GM23248 (cell line): Measurements from ENCODE around the gene R3HDML. TPM values are rescaled to one million over a fixed set of nuclear protein-coding genes. Genes with fewer than 3 reads are reported as not detected.

Experiments used
- DNase-seq: peaks from one replicate; pipeline ENCODE4 v3.0.0-alpha.2; 2015
- H2AFZ ChIP-seq: fragments of 200-600 bp; sonication (generic); 2 replicates; pipeline ENCODE4 v1.6.1; 2016; ENCODE audit warnings: antibody characterized with exemption
- H3F3A ChIP-seq: fragments of 200-600 bp; sonication (generic); 2 replicates; pipeline ENCODE4 v1.6.1; 2016; ENCODE audit warnings: mild to moderate bottlenecking, antibody characterized with exemption, mixed run types; ENCODE audit not compliant: insufficient read depth
- H3K27ac ChIP-seq: fragments of 200-600 bp; sonication (generic); 2 replicates; pipeline ENCODE4 v1.5.1; 2016; ENCODE audit warnings: mild to moderate bottlenecking
- H3K27me3 ChIP-seq: fragments of 200-600 bp; sonication (generic); replicated peaks from 2 replicates; pipeline ENCODE4 v1.6.1; 2016; ENCODE audit warnings: mild to moderate bottlenecking; ENCODE audit not compliant: insufficient read depth
- H3K36me3 ChIP-seq: fragments of 200-600 bp; sonication (generic); 2 replicates; pipeline ENCODE4 v1.6.1; 2016; ENCODE audit warnings: low read depth, mild to moderate bottlenecking
- H3K4me1 ChIP-seq: fragments of 200-600 bp; sonication (generic); 2 replicates; pipeline ENCODE4 v1.6.1; 2016; ENCODE audit warnings: mild to moderate bottlenecking; ENCODE audit not compliant: insufficient read depth
- H3K4me2 ChIP-seq: fragments of 200-600 bp; sonication (generic); one replicate; pipeline ENCODE4 v1.6.1; 2016; ENCODE audit warnings: mild to moderate bottlenecking; ENCODE audit not compliant: unreplicated experiment
- H3K4me3 ChIP-seq: fragments of 200-600 bp; sonication (generic); 2 replicates; pipeline ENCODE4 v1.5.1; 2016; ENCODE audit warnings: mild to moderate bottlenecking
- H3K79me2 ChIP-seq: fragments of 200-600 bp; sonication (generic); 2 replicates; pipeline ENCODE4 v1.6.1; 2016; ENCODE audit warnings: mild to moderate bottlenecking; ENCODE audit not compliant: insufficient read depth
- H3K9ac ChIP-seq: fragments of 200-600 bp; sonication (generic); 2 replicates; pipeline ENCODE4 v1.6.1; 2016; ENCODE audit warnings: mild to moderate bottlenecking
- H3K9me2 ChIP-seq: fragments of 200-600 bp; sonication (generic); 2 replicates; pipeline ENCODE4 v1.6.1; 2016; ENCODE audit warnings: mixed run types, mild to moderate bottlenecking, moderate library complexity; ENCODE audit not compliant: insufficient read depth
- H3K9me3 ChIP-seq: fragments of 200-600 bp; sonication (generic); one replicate; pipeline ENCODE4 v1.6.1; 2017; ENCODE audit warnings: low read depth
- H4K20me1 ChIP-seq: fragments of 200-600 bp; sonication (generic); 2 replicates; pipeline ENCODE4 v1.6.0; 2016; ENCODE audit not compliant: insufficient read depth
- EZH2 ChIP-seq: fragments of 200-600 bp; sonication (generic); IDR thresholded peaks from 2 replicates; pipeline ENCODE4 v1.6.1; 2018; ENCODE audit warnings: antibody characterized with exemption, mild to moderate bottlenecking; ENCODE audit not compliant: insufficient read depth, poor library complexity, severe bottlenecking
- EZH2phosphoT487 ChIP-seq: fragments of 200-600 bp; sonication (generic); IDR thresholded peaks from 2 replicates; pipeline ENCODE4 v1.6.1; 2018; ENCODE audit warnings: antibody characterized with exemption, moderate library complexity, mild to moderate bottlenecking, low read depth; ENCODE audit not compliant: insufficient read depth
- WGBS, 2 experiments: methylation state at CpG; one replicate each; pipeline ENCODE4 v1.1.6; 2015 to 2017; ENCODE audit warnings: low lambda C conversion rate in 2 of 2, low coverage in 1 of 2; ENCODE audit errors: missing lambda C conversion rate in 2 of 2; 5-methylcytosine and 5-hydroxymethylcytosine counted together
- in situ Hi-C: fragments of 300-500 bp; cut with MboI; formaldehyde crosslinking; loops from 2 replicates; pipeline ENCODE4 v1.15.0; 2020
- polyA plus RNA-seq: library from polyadenylated mRNA; unstranded; fragments of >200 nt; fragmentation: Nextera tagmentation; extraction: Ambion mirVana; gene quantifications from 2 replicates; pipeline ENCODE4 v1.2.1, GENCODE V29; 2016
- total RNA-seq: library from RNA; depleted of rRNA; stranded (reverse); fragments of >200 nt; shearing (Covaris generic); gene quantifications from 2 replicates; pipeline ENCODE4 v1.2.3, GENCODE V29; 2014

Gene R3HDML
- total and polyA plus RNA-seq, 2 experiments from 2014 or later: not detected

GRCh38 chr20:44350567-44350966 is 13.7 kb downstream of the R3HDML start:
- Histone ChIP-seq H3K9me2 (no peaks in the 10 kb centered on the region), H3K4me1 (no peaks in the 10 kb centered on the region), H3K4me3 (no peak overlapping the region), H2AFZ (no peak overlapping the region), H3K9ac (no peak overlapping the region), H3K79me2 (no peaks in the 10 kb centered on the region), H3K27me3 (no peaks in the 10 kb centered on the region; the same call in 1 of the 2 replicates), H3K36me3 (no peaks in the 10 kb centered on the region), H3F3A (no peaks in the 10 kb centered on the region), H3K9me3 (no peaks in the 10 kb centered on the region), H3K27ac (no peak overlapping the region), H3K4me2 (no peak overlapping the region), H4K20me1 (no peaks in the 10 kb centered on the region)
- in situ Hi-C loops: no loop called here
- no peak for TF ChIP-seq EZH2phosphoT487
- no peak for TF ChIP-seq EZH2
- no peak for DNase-seq
- WGBS, 2 experiments: 45 to 48% methylated on average over 6 of the region's 6 CpGs

DNA sequence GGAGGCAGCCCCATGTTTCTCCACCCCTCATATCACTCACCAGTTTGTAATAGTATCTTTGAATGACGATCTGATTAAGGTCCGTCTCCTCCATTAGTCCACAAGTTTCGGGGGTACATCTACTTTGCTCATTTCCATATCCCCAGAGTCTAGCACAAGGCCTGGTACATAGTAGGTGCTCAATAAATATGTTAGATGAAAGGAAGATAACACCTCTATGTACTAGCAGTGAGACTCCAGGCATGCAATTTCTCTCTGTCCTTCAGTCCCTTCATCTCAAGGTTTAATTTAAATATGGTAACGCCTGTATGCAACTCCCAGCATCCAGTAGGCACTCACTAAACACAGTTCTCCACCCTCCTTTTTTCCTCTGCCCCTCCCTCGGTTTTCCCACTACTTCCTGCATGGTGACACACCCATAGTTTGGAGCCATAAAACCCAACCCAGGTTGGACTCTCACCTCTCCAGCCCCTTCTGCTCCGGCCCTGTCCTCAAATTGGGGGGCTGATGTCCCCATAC is 18.2 kb downstream of the R3HDML start:
- Histone ChIP-seq H2AFZ (no peak overlapping the region), H3K36me3 (no peaks in the 10 kb centered on the region), H3K9ac (no peak overlapping the region), H3K27ac (no peak overlapping the region), H3K79me2 (no peaks in the 10 kb centered on the region), H3K4me2 (no peak overlapping the region), H3F3A (no peaks in the 10 kb centered on the region), H3K4me3 (no peak overlapping the region), H3K4me1 (no peaks in the 10 kb centered on the region), H3K9me3 (no peaks in the 10 kb centered on the region), H4K20me1 (no peaks in the 10 kb centered on the region), H3K27me3 (peaks cover 12% of the 10 kb centered on the region), H3K9me2 (no peaks in the 10 kb centered on the region)
- TF ChIP-seq EZH2 (no peak), EZH2phosphoT487 (no peak)
- in situ Hi-C loops: no loop called here
- WGBS, 2 experiments: 65 to 69% methylated on average over 6 of the region's 6 CpGs
- DNase-seq: no peak

DNA sequence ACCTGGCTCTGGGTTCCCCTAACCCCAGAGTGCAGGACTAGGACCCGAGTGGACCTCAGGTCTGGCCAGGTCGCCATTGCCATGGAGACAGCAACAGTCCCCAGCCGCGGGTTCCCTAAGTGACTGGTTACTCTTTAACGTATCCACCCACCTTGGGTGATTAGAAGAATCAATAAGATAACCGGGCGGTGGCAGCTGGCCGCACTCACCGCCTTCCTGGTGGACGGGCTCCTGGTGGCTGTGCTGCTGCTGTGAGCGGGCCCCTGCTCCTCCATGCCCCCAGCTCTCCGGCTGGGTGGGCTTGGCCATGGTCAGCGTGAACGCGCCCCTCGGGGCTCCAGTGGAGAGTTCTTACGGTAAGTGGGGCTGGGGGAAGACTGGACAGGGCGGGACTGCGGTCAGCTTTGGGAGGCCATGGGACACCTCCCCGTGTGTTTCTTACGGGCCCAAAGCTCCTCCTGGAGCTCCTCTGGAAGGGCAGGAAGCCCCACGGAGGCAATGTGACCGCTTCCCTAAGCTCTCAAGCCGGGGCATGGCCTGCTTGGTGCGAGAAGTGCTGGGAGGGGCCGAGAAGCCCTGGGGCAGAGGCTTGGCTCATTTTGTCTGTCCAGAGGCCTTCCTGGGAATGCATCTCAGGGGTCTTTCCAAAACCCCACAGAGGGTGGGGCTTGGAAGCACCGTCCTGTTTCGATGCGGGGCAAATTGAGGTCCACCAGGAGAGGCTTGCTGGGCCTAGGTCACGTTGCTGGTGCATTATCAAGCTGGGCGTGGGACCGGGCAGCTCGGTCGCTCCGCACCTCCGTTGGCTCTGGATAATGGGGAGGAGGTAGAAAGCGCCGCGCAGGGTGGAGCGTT is 18.9 kb downstream of the R3HDML start, which contains the start of gene HNF4A:
Gene HNF4A (plus strand): TSS at position 202 of the 855 bp plus-strand sequence. CDS start 106 bp downstream, at position 308.
- Histone ChIP-seq H3K9ac (no peak within 1 kb of the TSS), H3K4me3 (no peak within 1 kb of the TSS), H3F3A (no peaks in the 10 kb centered on the region), H3K9me2 (no peaks in the 10 kb centered on the region), H3K9me3 (no peaks in the 10 kb centered on the region), H3K27me3 (peaks cover 14% of the 10 kb centered on the region), H4K20me1 (no peaks in the 10 kb centered on the region), H3K4me1 (no peaks in the 10 kb centered on the region), H2AFZ (no peak within 1 kb of the TSS), H3K27ac (no peak within 1 kb of the TSS), H3K79me2 (no peaks in the 10 kb centered on the region), H3K36me3 (no peaks in the 10 kb centered on the region), H3K4me2 (no peak within 1 kb of the TSS)
- 75 to 76% methylated on average over 39 to 40 of the region's 40 CpGs for WGBS, 2 experiments
- in situ Hi-C loops: no loop called here
- no peak for DNase-seq
- TF ChIP-seq EZH2phosphoT487 (no peak), EZH2 (no peak)

GRCh38 chr20:44356353-44356723 is 19.5 kb downstream of the R3HDML start:
- H3F3A ChIP-seq: no peaks in the 10 kb centered on the region
- DNase-seq: no peak
- no peak overlapping the region for H2AFZ ChIP-seq
- no peaks in the 10 kb centered on the region for H4K20me1 ChIP-seq
- WGBS, 2 experiments: 71 to 74% methylated on average over 14 of the region's 14 CpGs
- H3K9me3 ChIP-seq: no peaks in the 10 kb centered on the region
- H3K79me2 ChIP-seq: no peaks in the 10 kb centered on the region
- peaks cover 14% of the 10 kb centered on the region; the same call in 1 of the 2 replicates for H3K27me3 ChIP-seq
- H3K9ac ChIP-seq: no peak overlapping the region
- no peak for TF ChIP-seq EZH2
- TF ChIP-seq EZH2phosphoT487: no peak
- H3K4me1 ChIP-seq: no peaks in the 10 kb centered on the region
- no peaks in the 10 kb centered on the region for H3K36me3 ChIP-seq
- no peaks in the 10 kb centered on the region for H3K9me2 ChIP-seq
- no peak overlapping the region for H3K27ac ChIP-seq
- no peak overlapping the region for H3K4me3 ChIP-seq
- no peak overlapping the region for H3K4me2 ChIP-seq
- in situ Hi-C loops: no loop called here
